ENCODE data around the gene TECPR2. TPM values are rescaled to one million over a fixed set of nuclear protein-coding genes. Genes with fewer than 3 reads are reported as not detected.

TECPR2 gene
- total and polyA plus RNA-seq, 2 of the 13 experiments (the other 11 are each of a cell fraction or from before 2014, with no cell fraction given) = 3.5 to 5.7 TPM

DNA sequence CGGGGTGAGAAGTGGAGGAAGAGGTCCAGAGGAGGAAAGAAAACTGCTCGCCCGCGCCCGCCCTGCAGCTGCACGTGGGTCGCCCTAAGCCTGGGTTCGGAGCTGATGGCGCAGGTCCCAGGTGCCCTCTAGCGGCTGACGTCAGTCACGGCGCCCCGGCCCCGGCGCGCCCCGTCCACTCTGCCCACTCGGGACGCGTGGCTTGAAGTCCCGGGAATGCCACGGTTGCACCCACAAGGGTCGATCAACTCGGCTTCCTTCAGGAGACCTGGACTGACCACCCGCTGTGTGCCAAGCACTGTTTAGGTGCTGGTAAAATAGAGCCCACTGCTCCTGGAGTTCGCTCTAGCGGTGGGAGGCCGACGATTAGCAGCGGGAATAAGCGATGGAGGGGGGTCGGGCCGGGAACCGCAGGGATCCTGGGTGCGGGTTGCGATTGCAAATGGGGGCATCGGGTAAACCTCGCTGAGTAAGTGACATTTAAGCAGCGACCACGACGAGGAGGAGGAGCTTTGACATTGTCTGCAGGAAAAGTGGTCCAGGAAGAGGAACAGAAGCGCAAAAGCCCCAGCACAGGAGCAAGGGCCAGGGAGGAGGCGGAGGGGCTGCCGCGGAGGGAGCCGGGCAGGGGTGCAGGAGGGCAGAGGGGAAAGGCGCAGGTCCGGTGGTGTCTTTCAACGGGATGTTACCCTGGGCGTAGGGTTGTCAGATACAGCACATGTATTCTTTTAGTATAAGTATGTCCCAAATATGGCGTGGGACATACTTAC is 48.3 kb upstream of the TECPR2 start (continued):
- TF ChIP-seq, protein P1, sequence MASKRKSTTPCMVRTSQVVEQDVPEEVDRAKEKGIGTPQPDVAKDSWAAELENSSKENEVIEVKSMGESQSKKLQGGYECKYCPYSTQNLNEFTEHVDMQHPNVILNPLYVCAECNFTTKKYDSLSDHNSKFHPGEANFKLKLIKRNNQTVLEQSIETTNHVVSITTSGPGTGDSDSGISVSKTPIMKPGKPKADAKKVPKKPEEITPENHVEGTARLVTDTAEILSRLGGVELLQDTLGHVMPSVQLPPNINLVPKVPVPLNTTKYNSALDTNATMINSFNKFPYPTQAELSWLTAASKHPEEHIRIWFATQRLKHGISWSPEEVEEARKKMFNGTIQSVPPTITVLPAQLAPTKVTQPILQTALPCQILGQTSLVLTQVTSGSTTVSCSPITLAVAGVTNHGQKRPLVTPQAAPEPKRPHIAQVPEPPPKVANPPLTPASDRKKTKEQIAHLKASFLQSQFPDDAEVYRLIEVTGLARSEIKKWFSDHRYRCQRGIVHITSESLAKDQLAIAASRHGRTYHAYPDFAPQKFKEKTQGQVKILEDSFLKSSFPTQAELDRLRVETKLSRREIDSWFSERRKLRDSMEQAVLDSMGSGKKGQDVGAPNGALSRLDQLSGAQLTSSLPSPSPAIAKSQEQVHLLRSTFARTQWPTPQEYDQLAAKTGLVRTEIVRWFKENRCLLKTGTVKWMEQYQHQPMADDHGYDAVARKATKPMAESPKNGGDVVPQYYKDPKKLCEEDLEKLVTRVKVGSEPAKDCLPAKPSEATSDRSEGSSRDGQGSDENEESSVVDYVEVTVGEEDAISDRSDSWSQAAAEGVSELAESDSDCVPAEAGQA (IDR thresholded peaks at IDR 0.05; ENCODE audit: low read depth) = no peak
- TF ChIP-seq, protein P1 (CRISPR knock-in tag; IDR thresholded peaks at IDR 0.05; ENCODE audit: borderline replicate concordance) = no peak
- TF ChIP-seq THAP8 (CRISPR knock-in tag; IDR thresholded peaks at IDR 0.05; ENCODE audit: borderline replicate concordance) (no peak; the same call in 1 of the 2 replicates), SP5 (CRISPR knock-in tag; IDR thresholded peaks at IDR 0.05; ENCODE audit: borderline replicate concordance, low read depth) (peak; percentile 43; the same call in 1 of the 2 replicates), ZNF256 (CRISPR knock-in tag; conservative IDR thresholded peaks at IDR 0.05) (no peak), CREB1 (IDR thresholded peaks at IDR 0.05) (no peak), CREB1 (CRISPR knock-in tag; IDR thresholded peaks at IDR 0.05) (no peak; the same call in 1 of the 2 replicates), NFKBIZ (CRISPR knock-in tag; IDR thresholded peaks at IDR 0.05) (no peak), TFDP1 (CRISPR knock-in tag; IDR thresholded peaks at IDR 0.05; ENCODE audit: borderline replicate concordance) (peak; percentile 89; the same call in 1 of the 2 replicates), NCOR1 (IDR thresholded peaks at IDR 0.05; ENCODE audit: borderline replicate concordance, low read length) (no peak), ZNF644 (CRISPR knock-in tag; IDR thresholded peaks at IDR 0.05; ENCODE audit: low read depth) (no peak), REPIN1 (CRISPR knock-in tag; IDR thresholded peaks at IDR 0.05; ENCODE audit: borderline replicate concordance, low read depth) (peak; percentile 50; the same call in 1 of the 2 replicates), SOX5 (CRISPR knock-in tag; IDR thresholded peaks at IDR 0.05; ENCODE audit: borderline replicate concordance) (no peak), NR2F2 (IDR thresholded peaks at IDR 0.05; ENCODE audit: borderline replicate concordance, low read depth) (no peak), CBX1 (IDR thresholded peaks at IDR 0.05; ENCODE audit: low read depth) (no peak), FOXK2 (IDR thresholded peaks at IDR 0.05) (no peak), ZNF12 (CRISPR knock-in tag; IDR thresholded peaks at IDR 0.05) (peak; percentile 25; the same call in 1 of the 2 replicates), RXRA (CRISPR knock-in tag; IDR thresholded peaks at IDR 0.05) (peak; percentile 74)
- TF ChIP-seq, protein P2, sequence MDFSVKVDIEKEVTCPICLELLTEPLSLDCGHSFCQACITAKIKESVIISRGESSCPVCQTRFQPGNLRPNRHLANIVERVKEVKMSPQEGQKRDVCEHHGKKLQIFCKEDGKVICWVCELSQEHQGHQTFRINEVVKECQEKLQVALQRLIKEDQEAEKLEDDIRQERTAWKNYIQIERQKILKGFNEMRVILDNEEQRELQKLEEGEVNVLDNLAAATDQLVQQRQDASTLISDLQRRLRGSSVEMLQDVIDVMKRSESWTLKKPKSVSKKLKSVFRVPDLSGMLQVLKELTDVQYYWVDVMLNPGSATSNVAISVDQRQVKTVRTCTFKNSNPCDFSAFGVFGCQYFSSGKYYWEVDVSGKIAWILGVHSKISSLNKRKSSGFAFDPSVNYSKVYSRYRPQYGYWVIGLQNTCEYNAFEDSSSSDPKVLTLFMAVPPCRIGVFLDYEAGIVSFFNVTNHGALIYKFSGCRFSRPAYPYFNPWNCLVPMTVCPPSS (IDR thresholded peaks at IDR 0.05) = no peak
